ENCODE measurements around the gene NUDCD3. TPM values are rescaled to one million over a fixed set of nuclear protein-coding genes. Genes with fewer than 3 reads are reported as not detected.

Gene NUDCD3
- total RNA-seq, 4 donors from 2014 or later, result 57.0 to 92.3 (median 75.2) TPM

- WGBS, 2 donors (ENCODE audit: low coverage in 1 of 2), result 87% methylated on average over 6 of the region's 14 CpGs; no CpG with 5 or more reads in 1 of the 2 donors
- H3K4me3 ChIP-seq, result no peak overlapping the region
- no peak for TF ChIP-seq POLR2A (IDR thresholded peaks at IDR 0.05)
- TF ChIP-seq EP300 (IDR thresholded peaks at IDR 0.05), result no peak
- TF ChIP-seq POLR2AphosphoS5 (IDR thresholded peaks at IDR 0.05), result no peak
- TF ChIP-seq CTCF (IDR thresholded peaks at IDR 0.05), result no peak
- H3K27ac ChIP-seq, result no peak overlapping the region
- ATAC-seq, result no peak
- no peaks in the 10 kb centered on the region for H3K27me3 ChIP-seq
- no peaks in the 10 kb centered on the region for H3K9me3 ChIP-seq
- H3K36me3 ChIP-seq, result peaks cover 0 to 73% of the 10 kb centered on the region in 2 donors
- H3K4me1 ChIP-seq, result peaks cover 0 to 10% (median 0%) of the 10 kb centered on the region in 3 donors
These were observed 90.4 kb downstream of the NUDCD3 start for GRCh38 chr7:44400033-44400511.

GRCh38 chr7:44398953-44399574, 91.4 kb downstream of the NUDCD3 start:
- peaks cover 0 to 74% of the 10 kb centered on the region in 2 donors for H3K36me3 ChIP-seq
- ATAC-seq, result no peak
- no peaks in the 10 kb centered on the region for H3K27me3 ChIP-seq
- no peaks in the 10 kb centered on the region for H3K9me3 ChIP-seq
- H3K27ac ChIP-seq, result no peak overlapping the region
- no peak overlapping the region for H3K4me3 ChIP-seq
- no peak for TF ChIP-seq EP300 (IDR thresholded peaks at IDR 0.05)
- no peak for TF ChIP-seq POLR2A (IDR thresholded peaks at IDR 0.05)
- no peak for TF ChIP-seq POLR2AphosphoS5 (IDR thresholded peaks at IDR 0.05)
- no peak for TF ChIP-seq CTCF (IDR thresholded peaks at IDR 0.05)
- peaks cover 0 to 10% (median 0%) of the 10 kb centered on the region in 3 donors for H3K4me1 ChIP-seq
- WGBS, 2 donors (ENCODE audit: low coverage in 1 of 2), result 71 to 75% methylated on average over 7 of the region's 8 CpGs

DNA sequence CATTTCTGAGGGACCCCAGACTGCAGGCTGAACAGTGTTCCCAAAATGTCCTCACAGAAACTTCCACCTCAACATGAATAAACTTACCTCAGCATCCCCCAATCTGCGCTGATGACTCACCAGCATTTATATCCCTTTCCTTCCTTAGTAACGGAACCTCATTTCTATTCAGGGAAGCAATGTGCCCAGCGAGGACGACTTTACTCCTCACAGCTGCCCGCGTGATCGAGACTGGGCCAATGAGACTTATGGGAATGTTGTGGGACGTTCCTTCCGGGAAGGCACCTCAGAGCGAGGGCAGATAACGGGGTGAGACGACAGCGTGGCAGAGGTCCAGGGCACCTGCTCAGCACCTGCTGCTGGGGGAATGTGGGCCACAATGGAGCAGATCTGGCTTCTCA, 91.9 kb downstream of the NUDCD3 start:
- no peak overlapping the region for H3K4me3 ChIP-seq
- peaks cover 0 to 10% (median 0%) of the 10 kb centered on the region in 3 donors for H3K4me1 ChIP-seq
- H3K9me3 ChIP-seq, result no peaks in the 10 kb centered on the region
- TF ChIP-seq POLR2A (IDR thresholded peaks at IDR 0.05) (no peak), POLR2AphosphoS5 (IDR thresholded peaks at IDR 0.05) (no peak)
- WGBS, 2 donors (ENCODE audit: low coverage in 1 of 2), result 64% methylated on average over 6 of the region's 13 CpGs; no CpG with 5 or more reads in 1 of the 2 donors
- peak; percentile 20 for ATAC-seq
- H3K27me3 ChIP-seq, result no peaks in the 10 kb centered on the region
- H3K36me3 ChIP-seq, result peaks cover 0 to 74% of the 10 kb centered on the region in 2 donors
- H3K27ac ChIP-seq, result no peak overlapping the region

DNA sequence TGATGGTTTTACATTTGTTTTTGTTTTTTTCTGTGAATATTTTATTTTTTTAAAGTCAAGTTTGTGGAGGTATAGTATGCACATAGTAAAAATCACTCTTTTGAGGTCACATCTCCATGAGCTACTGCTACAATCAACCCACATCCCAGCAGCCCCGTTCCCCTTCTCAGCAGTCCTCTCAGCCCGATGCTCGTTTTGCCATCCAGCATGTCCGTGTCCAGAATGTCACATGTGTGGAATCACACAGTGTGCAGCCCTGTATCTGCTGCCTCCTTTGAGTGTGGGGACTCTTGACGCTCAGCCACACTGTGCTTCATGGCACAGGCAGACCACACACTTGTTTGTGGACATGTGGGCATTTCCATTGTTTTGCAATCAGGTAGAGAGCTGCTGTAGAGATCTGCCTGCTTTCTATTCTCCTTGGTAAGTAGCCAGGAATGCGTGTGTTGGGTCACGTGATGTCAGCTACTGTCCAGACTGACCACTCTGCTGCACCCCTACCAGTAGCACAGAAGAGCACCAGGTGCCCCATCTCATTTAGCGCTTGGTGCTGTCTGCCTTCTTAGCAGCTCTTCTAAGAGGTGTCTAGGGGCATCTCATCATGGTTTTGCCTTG, 93.4 kb downstream of the NUDCD3 start:
- no peak for ATAC-seq
- Histone ChIP-seq H3K9me3 (no peaks in the 10 kb centered on the region), H3K4me3 (no peak overlapping the region), H3K27ac (no peak overlapping the region), H3K36me3 (peaks cover 0 to 74% of the 10 kb centered on the region in 2 donors), H3K27me3 (no peaks in the 10 kb centered on the region), H3K4me1 (peaks cover 0 to 10% (median 0%) of the 10 kb centered on the region in 3 donors)
- WGBS, 2 donors (ENCODE audit: low coverage in 1 of 2), result 77 to 80% methylated on average over 6 to 8 of the region's 8 CpGs
- TF ChIP-seq EP300 (IDR thresholded peaks at IDR 0.05) (no peak), POLR2A (IDR thresholded peaks at IDR 0.05) (no peak)

- WGBS, 2 donors (ENCODE audit: low coverage in 1 of 2), result 75 to 80% methylated on average over 1 to 3 of the region's 3 CpGs
- no peak overlapping the region for H3K27ac ChIP-seq
- no peak for TF ChIP-seq EP300 (IDR thresholded peaks at IDR 0.05)
- no peak for TF ChIP-seq CTCF (IDR thresholded peaks at IDR 0.05)
- no peak for TF ChIP-seq POLR2A (IDR thresholded peaks at IDR 0.05)
- TF ChIP-seq POLR2AphosphoS5 (IDR thresholded peaks at IDR 0.05), result no peak
- H3K36me3 ChIP-seq, result peaks cover 0 to 74% of the 10 kb centered on the region in 2 donors
- H3K9me3 ChIP-seq, result no peaks in the 10 kb centered on the region
- no peak overlapping the region for H3K4me3 ChIP-seq
- H3K27me3 ChIP-seq, result no peaks in the 10 kb centered on the region
- H3K4me1 ChIP-seq, result peaks cover 0 to 10% (median 0%) of the 10 kb centered on the region in 3 donors
- ATAC-seq, result no peak
These were observed 94.0 kb downstream of the NUDCD3 start for GRCh38 chr7:44396496-44396895.

Data from gastroesophageal sphincter (tissue), 4 donors.